ENCODE measurements around the gene OLIG1. TPM values are rescaled to one million over a fixed set of nuclear protein-coding genes. Genes with fewer than 3 reads are reported as not detected.

OLIG1 gene
- total and polyA plus RNA-seq, 7 experiments from 2014 or later, result 0.34 to 9.3 TPM; not detected in 5

DNA sequence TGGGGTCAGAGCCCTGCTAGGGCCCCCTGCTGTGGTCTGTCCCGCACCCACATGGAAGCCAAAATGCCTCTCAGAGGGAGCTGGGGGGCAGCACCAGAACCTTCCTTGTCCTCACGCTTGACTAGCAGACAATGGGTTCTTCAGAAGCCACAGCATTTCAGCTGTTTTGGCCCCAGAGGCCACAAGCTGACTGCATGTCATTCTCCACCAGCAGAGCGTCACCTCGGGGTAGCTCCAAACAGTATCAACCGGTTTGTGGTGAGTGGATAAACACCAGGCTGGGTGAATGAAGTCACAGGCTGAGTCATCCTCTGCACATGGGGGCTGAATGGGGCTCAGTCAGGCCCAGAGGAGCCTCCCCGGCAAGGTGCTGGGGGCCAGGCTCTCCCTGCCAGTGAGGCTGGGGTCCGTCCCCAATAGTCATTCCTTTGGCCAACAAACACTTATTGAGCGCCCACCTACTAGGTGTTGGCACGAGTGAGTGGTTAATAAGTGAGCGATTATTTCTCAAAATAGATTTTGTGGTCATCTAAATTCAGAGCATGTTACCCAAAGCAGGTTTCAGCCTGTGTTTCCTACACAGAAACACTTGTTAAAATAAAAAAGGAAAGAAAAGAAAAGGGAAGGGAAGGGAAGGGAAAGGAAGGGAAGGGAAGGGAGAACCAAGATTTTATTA lies 9.1 kb downstream of the OLIG1 start:
- no peaks in the 10 kb centered on the region for H3K9me3 ChIP-seq (ENCODE audit: control insufficient read depth in 2 of 3, low read length in 3 of 3)
- ATAC-seq (peak; percentile 91), DNase-seq (no peak)
- no peak overlapping the region for H3K27ac ChIP-seq (ENCODE audit: low read depth, low read length)
- no peaks in the 10 kb centered on the region for H3K36me3 ChIP-seq (ENCODE audit: control insufficient read depth in 2 of 3, insufficient read depth in 3 of 3, low read length in 3 of 3)
- Mint-ChIP-seq H3K27me3 (peaks cover 14 to 43% (median 26%) of the 10 kb centered on the region in 5 donors), H3K36me3 (peaks cover 0 to 3% (median 0%) of the 10 kb centered on the region in 5 donors), H3K9me3 (no peaks in the 10 kb centered on the region), H3K27ac (no peak overlapping the region), H3K4me3 (no peak overlapping the region), H3K4me1 (peaks cover 0 to 8% (median 0%) of the 10 kb centered on the region in 7 donors)
- no peak overlapping the region for H3K4me3 ChIP-seq (ENCODE audit: low read length)
- H3K4me1 ChIP-seq (ENCODE audit: control insufficient read depth in 2 of 2, insufficient read depth in 2 of 2, low read length in 2 of 2), result no peaks in the 10 kb centered on the region
- no peaks in the 10 kb centered on the region for H3K27me3 ChIP-seq (ENCODE audit: control insufficient read depth in 2 of 2, insufficient read depth in 2 of 2, low read length in 2 of 2)
- ChIA-PET CTCF (no interaction called here), POLR2A (no interaction called here)
- intact Hi-C loops (cut with micrococcal nuclease), result no loop called here

DNA sequence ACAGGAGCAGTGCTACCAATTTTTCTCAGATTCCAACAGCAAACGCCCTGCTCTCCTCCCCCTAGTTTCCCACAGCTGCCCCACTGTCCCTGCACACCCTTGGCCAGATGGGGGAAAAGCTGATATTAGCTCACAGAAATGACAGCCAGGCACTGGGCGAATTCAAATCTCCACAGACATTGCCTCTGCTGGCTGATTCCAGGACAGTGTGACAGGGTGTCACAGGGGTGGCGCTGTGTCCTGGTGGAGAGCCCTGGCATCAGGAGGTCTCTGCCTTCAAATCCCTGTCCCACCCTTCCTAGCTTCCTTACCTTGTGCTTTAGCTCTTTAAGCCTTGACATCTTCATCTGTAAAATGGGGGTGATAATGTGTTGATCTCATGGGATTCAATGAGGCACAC lies 10.4 kb downstream of the OLIG1 start:
- H3K27ac ChIP-seq (ENCODE audit: low read depth, low read length), result no peak overlapping the region
- H3K4me1 ChIP-seq (ENCODE audit: control insufficient read depth in 2 of 2, insufficient read depth in 2 of 2, low read length in 2 of 2), result no peaks in the 10 kb centered on the region
- no peak for ATAC-seq
- no peaks in the 10 kb centered on the region for H3K9me3 ChIP-seq (ENCODE audit: control insufficient read depth in 2 of 3, low read length in 3 of 3)
- peaks cover 11 to 37% (median 15%) of the 10 kb centered on the region in 5 donors for H3K27me3 Mint-ChIP-seq
- H3K4me3 Mint-ChIP-seq, result no peak overlapping the region
- no peaks in the 10 kb centered on the region for H3K36me3 ChIP-seq (ENCODE audit: control insufficient read depth in 2 of 3, insufficient read depth in 3 of 3, low read length in 3 of 3)
- no peak for DNase-seq
- no peak overlapping the region for H3K4me3 ChIP-seq (ENCODE audit: low read length)
- H3K27me3 ChIP-seq (ENCODE audit: control insufficient read depth in 2 of 2, insufficient read depth in 2 of 2, low read length in 2 of 2), result no peaks in the 10 kb centered on the region
- peaks cover 0 to 3% (median 0%) of the 10 kb centered on the region in 5 donors for H3K36me3 Mint-ChIP-seq
- ChIA-PET POLR2A (no interaction called here), CTCF (no interaction called here)
- H3K4me1 Mint-ChIP-seq, result peaks cover 0 to 8% (median 0%) of the 10 kb centered on the region in 7 donors
- H3K9me3 Mint-ChIP-seq, result no peaks in the 10 kb centered on the region
- intact Hi-C loops (cut with micrococcal nuclease), result no loop called here
- H3K27ac Mint-ChIP-seq, result no peak overlapping the region

DNA sequence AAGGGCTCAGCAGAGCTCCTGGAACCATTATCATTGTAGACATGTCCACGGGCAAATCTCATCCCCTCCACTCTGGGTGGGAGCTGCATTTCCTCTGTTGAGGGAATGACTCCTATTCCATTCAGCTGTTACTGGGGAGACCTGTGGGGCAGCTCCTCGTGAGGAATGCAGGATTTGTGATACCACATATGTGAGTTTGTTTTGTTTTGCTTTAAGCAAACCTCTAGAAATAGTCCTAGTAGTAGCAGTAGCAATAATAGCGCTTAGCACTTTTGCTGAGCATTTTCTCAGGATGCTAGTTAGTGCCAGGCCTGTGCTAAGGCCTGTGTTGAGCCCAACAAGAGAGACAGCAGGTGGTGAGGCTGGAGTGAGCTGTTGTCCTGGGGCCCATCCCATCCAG lies 10.8 kb downstream of the OLIG1 start:
- Mint-ChIP-seq H3K9me3 (no peaks in the 10 kb centered on the region), H3K27me3 (peaks cover 12 to 34% (median 15%) of the 10 kb centered on the region in 5 donors), H3K4me1 (peaks cover 0 to 8% (median 0%) of the 10 kb centered on the region in 7 donors), H3K36me3 (peaks cover 0 to 3% (median 0%) of the 10 kb centered on the region in 5 donors), H3K4me3 (no peak overlapping the region), H3K27ac (no peak overlapping the region)
- intact Hi-C loops (cut with micrococcal nuclease), result no loop called here
- Histone ChIP-seq H3K4me3 (ENCODE audit: low read length) (no peak overlapping the region), H3K27ac (ENCODE audit: low read depth, low read length) (no peak overlapping the region), H3K36me3 (ENCODE audit: control insufficient read depth in 2 of 3, insufficient read depth in 3 of 3, low read length in 3 of 3) (no peaks in the 10 kb centered on the region), H3K4me1 (ENCODE audit: control insufficient read depth in 2 of 2, insufficient read depth in 2 of 2, low read length in 2 of 2) (no peaks in the 10 kb centered on the region), H3K27me3 (ENCODE audit: control insufficient read depth in 2 of 2, insufficient read depth in 2 of 2, low read length in 2 of 2) (no peaks in the 10 kb centered on the region), H3K9me3 (ENCODE audit: control insufficient read depth in 2 of 3, low read length in 3 of 3) (no peaks in the 10 kb centered on the region)
- POLR2A ChIA-PET, result no interaction called here
- CTCF ChIA-PET, result no interaction called here
- DNase-seq, result no peak
- no peak for ATAC-seq

- intact Hi-C loops (cut with micrococcal nuclease), result no loop called here
- DNase-seq (no peak), ATAC-seq (no peak)
- H3K4me1 ChIP-seq (ENCODE audit: control insufficient read depth in 2 of 2, insufficient read depth in 2 of 2, low read length in 2 of 2), result no peaks in the 10 kb centered on the region
- no peaks in the 10 kb centered on the region for H3K36me3 ChIP-seq (ENCODE audit: control insufficient read depth in 2 of 3, insufficient read depth in 3 of 3, low read length in 3 of 3)
- peaks cover 0 to 2% (median 0%) of the 10 kb centered on the region in 7 donors for H3K4me1 Mint-ChIP-seq
- H3K27me3 Mint-ChIP-seq, result peaks cover 0 to 16% (median 4%) of the 10 kb centered on the region in 5 donors
- no peak overlapping the region for H3K27ac Mint-ChIP-seq
- H3K9me3 ChIP-seq (ENCODE audit: control insufficient read depth in 2 of 3, low read length in 3 of 3), result no peaks in the 10 kb centered on the region
- ChIA-PET CTCF (no interaction called here), POLR2A (no interaction called here)
- H3K27ac ChIP-seq (ENCODE audit: low read depth, low read length), result no peak overlapping the region
- no peaks in the 10 kb centered on the region for H3K27me3 ChIP-seq (ENCODE audit: control insufficient read depth in 2 of 2, insufficient read depth in 2 of 2, low read length in 2 of 2)
- no peaks in the 10 kb centered on the region for H3K9me3 Mint-ChIP-seq
- no peak overlapping the region for H3K4me3 Mint-ChIP-seq
- H3K4me3 ChIP-seq (ENCODE audit: low read length), result no peak overlapping the region
- H3K36me3 Mint-ChIP-seq, result no peaks in the 10 kb centered on the region
Observed at GRCh38 chr21:33088384-33088783, 18.4 kb downstream of the OLIG1 start.

DNA sequence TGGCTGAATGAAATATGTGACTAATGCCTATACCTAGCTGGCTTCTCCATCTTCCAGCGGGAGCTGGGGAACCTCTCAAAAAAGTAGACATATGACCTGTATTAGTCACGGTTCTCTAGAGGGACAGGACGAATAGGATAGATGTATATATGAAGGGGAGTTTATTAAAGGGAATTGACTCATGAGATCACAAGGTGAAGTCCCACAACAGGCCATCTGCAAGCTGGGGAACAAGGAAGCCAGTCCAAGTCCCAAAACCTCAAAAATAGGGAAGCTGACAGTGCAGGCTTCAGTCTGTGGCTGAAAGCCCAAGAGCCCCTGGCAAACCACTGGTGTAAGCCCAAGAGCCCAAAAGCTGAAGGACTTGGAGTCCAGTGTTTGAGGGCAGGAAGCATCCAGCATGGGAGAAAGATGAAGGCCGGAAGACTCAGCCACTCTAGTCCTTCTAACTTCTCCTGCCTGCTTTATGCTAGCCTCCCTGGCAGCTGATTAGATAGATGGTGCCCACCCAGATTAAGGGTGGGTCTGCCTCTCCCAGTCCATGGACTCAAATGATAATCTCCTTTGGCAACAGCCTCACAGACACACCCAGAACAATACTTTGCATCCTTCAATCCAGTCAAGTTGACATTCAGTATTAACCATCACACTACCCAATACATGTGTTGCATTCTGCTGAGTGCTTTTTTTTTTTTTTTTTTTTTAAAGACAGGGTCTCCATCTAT lies 19.6 kb downstream of the OLIG1 start:
- H3K9me3 Mint-ChIP-seq, result no peaks in the 10 kb centered on the region
- Histone ChIP-seq H3K36me3 (ENCODE audit: control insufficient read depth in 2 of 3, insufficient read depth in 3 of 3, low read length in 3 of 3) (no peaks in the 10 kb centered on the region), H3K9me3 (ENCODE audit: control insufficient read depth in 2 of 3, low read length in 3 of 3) (no peaks in the 10 kb centered on the region), H3K4me3 (ENCODE audit: low read length) (no peak overlapping the region), H3K27ac (ENCODE audit: low read depth, low read length) (no peak overlapping the region), H3K4me1 (ENCODE audit: control insufficient read depth in 2 of 2, insufficient read depth in 2 of 2, low read length in 2 of 2) (no peaks in the 10 kb centered on the region), H3K27me3 (ENCODE audit: control insufficient read depth in 2 of 2, insufficient read depth in 2 of 2, low read length in 2 of 2) (no peaks in the 10 kb centered on the region)
- ATAC-seq (peak; percentile 76), DNase-seq (no peak)
- no peaks in the 10 kb centered on the region for H3K36me3 Mint-ChIP-seq
- no peaks in the 10 kb centered on the region for H3K4me1 Mint-ChIP-seq
- intact Hi-C loops (cut with micrococcal nuclease), result no loop called here
- H3K4me3 Mint-ChIP-seq, result no peak overlapping the region
- CTCF ChIA-PET, result no interaction called here
- peaks cover 0 to 16% (median 4%) of the 10 kb centered on the region in 5 donors for H3K27me3 Mint-ChIP-seq
- no peak overlapping the region for H3K27ac Mint-ChIP-seq
- POLR2A ChIA-PET, result no interaction called here

GRCh38 chr21:33096426-33096825 lies 26.5 kb downstream of the OLIG1 start:
- no peak overlapping the region for H3K4me3 Mint-ChIP-seq
- Histone ChIP-seq H3K36me3 (ENCODE audit: control insufficient read depth in 2 of 3, insufficient read depth in 3 of 3, low read length in 3 of 3) (no peaks in the 10 kb centered on the region), H3K27me3 (ENCODE audit: control insufficient read depth in 2 of 2, insufficient read depth in 2 of 2, low read length in 2 of 2) (no peaks in the 10 kb centered on the region), H3K4me3 (ENCODE audit: low read length) (no peak overlapping the region), H3K9me3 (ENCODE audit: control insufficient read depth in 2 of 3, low read length in 3 of 3) (no peaks in the 10 kb centered on the region), H3K27ac (ENCODE audit: low read depth, low read length) (no peak overlapping the region), H3K4me1 (ENCODE audit: control insufficient read depth in 2 of 2, insufficient read depth in 2 of 2, low read length in 2 of 2) (no peaks in the 10 kb centered on the region)
- ChIA-PET CTCF (interaction anchor here (0.7 to 1.8 kb wide), 2 partner anchors 21 to 100 kb away, joined by 3 to 8 read pairs; no protein-coding TSS in a partner anchor), POLR2A (no interaction called here)
- peaks cover 0 to 4% (median 0%) of the 10 kb centered on the region in 7 donors for H3K4me1 Mint-ChIP-seq
- DNase-seq, result no peak
- H3K27me3 Mint-ChIP-seq, result peaks cover 0 to 11% (median 4%) of the 10 kb centered on the region in 5 donors
- ATAC-seq, result no peak
- no peaks in the 10 kb centered on the region for H3K9me3 Mint-ChIP-seq
- H3K36me3 Mint-ChIP-seq, result no peaks in the 10 kb centered on the region
- intact Hi-C loops (cut with micrococcal nuclease), result no loop called here
- no peak overlapping the region for H3K27ac Mint-ChIP-seq

All from naive thymus-derived CD4-positive, alpha-beta T cell (primary cell).